GM12892 (cell line): ENCODE data around the gene FCGR2B.
A peak's percentile ranks its signal among the peaks of the same experiment; 100 is the strongest.
"Not testable (repeated sequence)": the region's sequence is repeated elsewhere in the genome, so short reads cannot be mapped to it uniquely, and the experiment has no call there.

Source experiments
- DNase-seq: peaks from one replicate; pipeline ENCODE4 v3.0.0; 2011; ENCODE audit not compliant: insufficient read length
- FAIRE-seq: peaks from 2 replicates; lab custom pipeline; 2011; peaks lifted over from hg19 to GRCh38; lab: Jason Lieb, UNC
- POLR2A ChIP-seq: IDR thresholded peaks from 2 replicates; pipeline ENCODE4 v1.6.1; 2011; ENCODE audit warnings: low read depth, low read length, control low read depth
- POLR2AphosphoS5 ChIP-seq: IDR thresholded peaks from 2 replicates; pipeline ENCODE4 v1.6.1; 2011; ENCODE audit warnings: low read depth, low read length, control low read depth
- TAF1 ChIP-seq: IDR thresholded peaks from 2 replicates; pipeline ENCODE4 v1.6.1; 2011; ENCODE audit warnings: low read depth, mild to moderate bottlenecking, control low read depth, low read length, borderline replicate concordance

The FCGR2B gene

DNA sequence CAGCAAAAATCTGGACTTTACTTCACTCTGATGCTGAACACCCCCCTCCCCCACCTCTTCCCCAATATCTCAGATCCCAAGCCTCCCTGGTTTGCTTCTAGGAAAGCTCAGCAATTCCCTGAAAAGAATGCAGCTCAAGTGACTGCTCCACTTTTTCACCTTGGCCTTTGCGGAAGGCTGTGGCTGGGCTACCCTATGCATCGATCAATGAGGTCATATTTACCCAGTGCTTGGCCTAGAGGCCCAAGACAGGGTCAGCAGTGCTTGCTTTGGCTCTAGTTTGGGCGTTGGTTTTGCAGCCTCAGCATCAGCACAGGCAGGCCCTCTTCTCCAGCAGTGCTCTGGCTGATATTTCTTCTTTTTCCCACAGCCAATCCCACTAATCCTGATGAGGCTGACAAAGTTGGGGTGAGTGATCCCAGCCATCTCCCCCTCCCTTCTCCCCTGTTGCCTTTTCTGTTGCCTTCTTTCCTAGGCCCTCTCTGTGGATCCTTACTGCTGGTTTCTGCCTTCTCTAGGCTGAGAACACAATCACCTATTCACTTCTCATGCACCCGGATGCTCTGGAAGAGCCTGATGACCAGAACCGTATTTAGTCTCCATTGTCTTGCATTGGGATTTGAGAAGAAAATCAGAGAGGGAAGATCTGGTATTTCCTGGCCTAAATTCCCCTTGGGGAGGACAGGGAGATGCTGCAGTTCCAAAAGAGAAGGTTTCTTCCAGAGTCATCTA, 14.2 kb downstream of the FCGR2B start:
- no peak for TF ChIP-seq POLR2A
- no peak for TF ChIP-seq TAF1
- no peak for TF ChIP-seq POLR2AphosphoS5
- DNase-seq (no peak), FAIRE-seq (no peak)

GRCh38 chr1:161678500-161678899, 15.6 kb downstream of the FCGR2B start:
- TF ChIP-seq POLR2A = no peak
- TF ChIP-seq TAF1 = no peak
- no peak for TF ChIP-seq POLR2AphosphoS5
- no peak for FAIRE-seq
- no peak for DNase-seq

DNA sequence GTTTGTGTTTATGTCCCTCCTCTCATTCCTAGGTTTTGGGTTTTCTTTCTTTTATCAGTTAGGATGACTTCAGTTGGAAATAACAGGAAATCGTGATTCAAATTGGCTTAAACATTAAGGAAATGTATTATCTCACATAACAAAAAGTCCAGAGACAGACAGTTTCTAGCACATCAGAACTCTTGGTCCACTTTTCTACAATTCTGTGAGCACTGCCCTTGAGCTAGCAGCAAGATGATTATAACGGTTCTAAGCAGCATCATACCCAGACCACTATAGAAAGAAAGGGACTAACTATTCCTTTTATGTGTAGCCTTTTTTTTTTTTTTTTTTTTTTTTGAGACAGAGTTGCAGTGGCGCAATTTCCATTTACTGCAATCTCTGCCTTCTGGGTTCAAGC, 18.9 kb downstream of the FCGR2B start:
- no peak for DNase-seq
- no peak for FAIRE-seq
- no peak for TF ChIP-seq TAF1
- TF ChIP-seq POLR2AphosphoS5 = no peak
- TF ChIP-seq POLR2A = no peak

DNA sequence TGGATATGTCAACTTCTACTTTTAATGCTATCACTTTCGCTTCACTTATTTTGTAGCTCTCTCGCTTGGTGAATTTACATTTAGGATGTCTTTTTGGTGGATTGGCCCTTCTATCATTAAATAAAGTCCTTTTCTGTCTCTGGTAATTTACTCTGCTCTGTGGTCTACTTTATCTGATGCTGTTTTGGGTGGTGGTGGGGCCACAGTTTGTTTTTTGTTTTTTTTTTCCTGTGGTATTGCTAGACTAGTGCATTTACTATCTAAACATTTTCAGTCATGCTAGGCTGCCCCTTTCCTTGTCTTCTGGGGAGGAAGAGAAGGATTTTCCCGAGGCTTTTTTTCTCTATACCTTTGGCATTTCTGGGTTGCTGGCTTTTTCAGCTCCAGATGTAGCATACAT, 26.0 kb downstream of the FCGR2B start:
- TF ChIP-seq POLR2AphosphoS5 (no peak), POLR2A (no peak), TAF1 (no peak)
- peak; percentile 70 for FAIRE-seq
- DNase-seq = no peak

GRCh38 chr1:161691846-161692245, 28.9 kb downstream of the FCGR2B start:
- FAIRE-seq (no peak), DNase-seq (no peak)
- TF ChIP-seq TAF1 (no peak), POLR2A (no peak)

DNA sequence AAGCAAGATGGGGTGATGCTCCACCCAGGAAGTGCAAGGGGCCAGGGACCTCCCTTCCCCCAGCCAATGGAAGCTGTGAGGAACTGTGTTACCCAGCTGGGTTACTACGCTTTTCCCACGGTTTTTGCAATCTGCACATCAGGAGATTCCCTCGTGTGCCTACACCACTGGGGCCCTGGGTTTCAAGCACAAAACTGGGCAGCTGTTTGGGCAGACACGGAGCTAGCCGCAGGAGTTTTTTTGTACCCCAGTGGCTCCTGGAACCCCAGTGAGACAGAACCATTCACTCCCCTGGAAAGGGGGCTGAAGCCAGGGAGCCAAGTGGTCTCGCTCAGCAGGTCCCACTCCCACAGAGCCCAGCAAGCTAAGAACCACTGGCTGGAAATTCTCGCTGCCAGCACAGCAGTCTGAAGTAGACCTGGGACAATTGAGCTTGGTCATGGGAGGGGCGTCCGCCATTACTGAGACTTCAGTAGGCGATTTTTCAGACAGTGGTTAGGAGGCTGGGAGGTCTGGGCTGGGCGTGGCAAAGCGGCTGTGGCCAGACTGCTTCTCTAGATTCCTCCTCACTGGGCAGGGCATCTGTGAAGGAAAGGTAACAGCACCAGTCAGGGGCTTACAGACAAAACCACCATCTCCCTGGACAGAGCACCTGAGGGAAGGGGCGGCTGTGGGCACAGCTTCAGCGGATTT, 30.2 kb downstream of the FCGR2B start:
- not testable (repeated sequence) for DNase-seq, FAIRE-seq

GRCh38 chr1:161698302-161698701, 35.4 kb downstream of the FCGR2B start:
- not testable (repeated sequence) for DNase-seq, FAIRE-seq

DNA sequence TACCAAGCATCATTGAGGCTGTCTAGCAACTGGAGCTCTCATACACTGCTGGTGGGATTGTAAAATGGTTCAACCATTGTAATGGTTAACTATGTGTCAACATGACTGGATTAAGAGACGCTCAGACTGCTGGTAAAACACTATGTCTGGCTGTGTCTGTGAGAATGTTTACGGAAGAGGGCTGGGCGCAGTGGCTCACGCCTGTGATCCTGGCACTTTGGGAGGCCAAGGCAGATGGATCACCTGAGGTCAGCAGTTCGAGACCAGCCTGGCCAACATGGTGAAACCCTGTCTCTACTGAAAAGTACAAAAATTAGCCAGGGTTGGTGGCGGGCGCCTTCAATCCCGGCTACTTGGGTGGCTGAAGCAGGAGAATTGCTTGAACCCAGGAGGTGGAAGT, 39.3 kb downstream of the FCGR2B start:
- TF ChIP-seq TAF1 (no peak), POLR2AphosphoS5 (no peak), POLR2A (no peak)
- no peak for FAIRE-seq
- DNase-seq = no peak

- DNase-seq (no peak), FAIRE-seq (peak; percentile 89)
- no peak for TF ChIP-seq POLR2A
- TF ChIP-seq TAF1 = no peak
- no peak for TF ChIP-seq POLR2AphosphoS5
These were observed 42.6 kb downstream of the FCGR2B start for GRCh38 chr1:161705537-161705936.

- TF ChIP-seq POLR2A = no peak
- no peak for TF ChIP-seq POLR2AphosphoS5
- no peak for TF ChIP-seq TAF1
- FAIRE-seq (peak; percentile 58), DNase-seq (no peak)
These were observed 43.2 kb downstream of the FCGR2B start for GRCh38 chr1:161706113-161706481.

- DNase-seq (peak; percentile 23), FAIRE-seq (peak; percentile 98)
- TF ChIP-seq POLR2A (peak; percentile 96), TAF1 (peak; percentile 80; the same call in 1 of the 2 replicates), POLR2AphosphoS5 (peak; percentile 93)
These were observed 43.8 kb downstream of the FCGR2B start, which contains the start of gene FCRLA for GRCh38 chr1:161706482-161707347. Gene FCRLA, plus strand, starts transcription at chr1:161707229. Its CDS starts 36 bp downstream, at chr1:161707265.

- FAIRE-seq = no peak
- no peak for TF ChIP-seq POLR2A
- no peak for TF ChIP-seq TAF1
- no peak for TF ChIP-seq POLR2AphosphoS5
- DNase-seq = no peak
These were observed 44.6 kb downstream of the FCGR2B start for GRCh38 chr1:161707503-161707902.
